HUDEP-2 (cell line): ENCODE measurements around the gene LKAAEAR1.
"Not testable (repeated sequence)": the region's sequence is repeated elsewhere in the genome, so short reads cannot be mapped to it uniquely, and the experiment has no call there.

Experiments
- DNase-seq, 76 experiments: peaks; one replicate each; lab custom pipeline; 2025; ENCODE audit not compliant: unreplicated experiment in 76 of 76; lab: John Stamatoyannopoulos, UW

Gene LKAAEAR1, protein sequence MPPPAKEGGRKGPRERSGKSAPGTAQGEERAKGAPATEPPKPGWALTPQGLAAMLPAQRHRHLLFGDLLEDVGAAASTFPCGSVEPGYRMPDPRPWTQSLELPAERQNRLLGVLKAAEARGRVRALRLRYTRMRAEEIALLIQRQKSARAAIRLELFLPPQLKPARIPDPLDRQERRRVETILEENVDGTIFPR

DNA sequence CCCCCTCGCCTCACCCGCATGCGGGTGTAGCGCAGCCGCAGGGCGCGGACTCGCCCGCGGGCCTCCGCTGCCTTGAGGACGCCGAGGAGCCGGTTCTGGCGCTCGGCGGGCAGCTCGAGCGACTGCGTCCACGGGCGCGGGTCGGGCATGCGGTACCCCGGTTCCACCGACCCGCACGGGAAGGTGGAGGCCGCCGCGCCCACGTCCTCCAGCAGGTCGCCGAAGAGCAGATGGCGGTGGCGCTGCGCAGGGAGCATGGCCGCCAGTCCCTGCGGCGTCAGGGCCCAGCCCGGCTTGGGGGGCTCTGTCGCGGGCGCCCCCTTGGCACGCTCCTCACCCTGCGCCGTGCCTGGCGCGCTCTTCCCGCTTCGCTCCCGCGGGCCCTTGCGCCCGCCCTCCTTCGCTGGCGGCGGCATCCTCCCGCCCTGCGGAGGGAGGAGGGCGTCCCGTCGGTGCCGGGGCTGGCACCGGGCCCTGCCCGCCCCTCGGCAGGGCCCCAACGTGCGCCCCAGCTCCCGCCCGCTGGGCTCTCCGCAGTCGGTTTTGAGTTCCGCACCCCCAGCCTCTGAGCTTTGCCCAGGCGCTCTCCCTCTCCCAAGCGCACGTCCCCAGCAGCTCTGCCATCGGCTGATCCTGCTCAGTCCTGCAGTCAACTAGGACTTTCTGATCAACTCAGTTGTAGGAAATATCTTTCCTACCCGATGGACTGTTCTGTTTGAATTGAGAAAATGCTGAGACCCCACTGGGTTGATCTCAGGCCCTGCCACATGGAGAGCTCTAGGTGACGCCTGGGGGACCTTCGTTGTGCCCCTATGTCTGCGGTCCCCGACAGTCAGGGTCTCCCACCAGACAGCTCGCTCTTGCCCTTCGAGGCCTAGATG is at the start of gene LKAAEAR1:
LKAAEAR1 (minus strand) TSS at position 595 of the 881 bp plus-strand sequence; CDS start at position 416, 179 bp downstream.
- no peak for DNase-seq

DNA sequence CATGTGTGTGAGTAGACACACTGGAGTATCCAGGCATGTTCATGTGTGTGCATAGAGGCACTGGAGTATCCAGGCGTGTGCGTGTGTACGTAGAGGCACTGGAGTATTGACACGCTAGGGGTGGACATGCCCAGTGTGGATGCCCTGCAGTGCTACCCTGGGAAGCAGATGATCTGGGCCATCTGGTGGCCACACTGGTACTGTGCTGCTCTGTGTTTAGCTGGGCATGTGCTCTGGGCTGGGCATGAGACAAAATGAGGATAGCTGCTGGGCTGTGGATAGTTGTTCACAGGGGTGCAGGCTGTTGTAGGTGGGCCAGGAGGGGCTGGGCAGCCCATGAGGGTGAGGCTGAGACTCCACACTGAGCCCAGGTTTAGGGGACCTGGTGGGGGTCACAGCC is 47.2 kb upstream of the LKAAEAR1 start:
- DNase-seq = peak in 39 of 76 experiments; percentile 3 to 54 (median 21)

DNA sequence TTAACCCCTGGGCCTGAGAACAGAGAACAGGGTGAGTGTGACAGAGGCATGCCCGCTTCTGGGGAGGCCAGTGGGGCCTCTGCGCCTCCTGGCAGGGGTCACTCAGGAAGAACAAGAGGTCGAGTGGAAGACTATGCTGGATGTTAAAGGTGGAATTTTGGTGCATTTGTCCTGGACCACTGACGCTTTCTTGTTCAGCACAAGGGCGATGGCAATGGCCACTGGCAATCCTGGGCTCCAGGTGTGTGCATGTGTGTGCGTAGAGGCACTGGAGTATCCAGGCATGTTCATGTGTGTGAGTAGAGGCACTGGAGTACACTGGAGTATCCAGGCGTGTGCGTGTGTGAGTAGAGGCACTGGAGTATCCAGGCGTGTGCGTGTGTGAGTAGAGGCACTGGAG is 46.7 kb upstream of the LKAAEAR1 start:
- DNase-seq = no peak

DNA sequence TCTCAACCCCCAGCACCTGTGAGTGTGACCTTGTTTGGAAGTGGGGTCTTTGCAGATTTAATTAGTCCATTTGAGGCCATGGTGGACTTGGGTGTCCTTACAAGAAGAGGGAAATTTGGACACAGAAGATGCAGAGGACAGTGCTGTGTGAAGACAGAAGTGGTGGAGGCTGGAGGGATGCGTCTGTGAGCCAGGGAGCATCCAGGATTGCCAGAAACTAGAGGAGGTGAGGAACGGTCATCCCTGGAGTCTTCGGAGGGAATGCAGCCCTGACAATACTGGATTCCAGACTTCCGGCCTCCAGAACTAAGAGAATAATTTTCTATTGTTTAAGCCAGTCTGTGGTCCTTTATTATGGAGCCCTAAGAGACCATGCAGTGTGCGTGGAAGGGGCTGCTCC is 46.1 kb upstream of the LKAAEAR1 start:
- no peak for DNase-seq

DNA sequence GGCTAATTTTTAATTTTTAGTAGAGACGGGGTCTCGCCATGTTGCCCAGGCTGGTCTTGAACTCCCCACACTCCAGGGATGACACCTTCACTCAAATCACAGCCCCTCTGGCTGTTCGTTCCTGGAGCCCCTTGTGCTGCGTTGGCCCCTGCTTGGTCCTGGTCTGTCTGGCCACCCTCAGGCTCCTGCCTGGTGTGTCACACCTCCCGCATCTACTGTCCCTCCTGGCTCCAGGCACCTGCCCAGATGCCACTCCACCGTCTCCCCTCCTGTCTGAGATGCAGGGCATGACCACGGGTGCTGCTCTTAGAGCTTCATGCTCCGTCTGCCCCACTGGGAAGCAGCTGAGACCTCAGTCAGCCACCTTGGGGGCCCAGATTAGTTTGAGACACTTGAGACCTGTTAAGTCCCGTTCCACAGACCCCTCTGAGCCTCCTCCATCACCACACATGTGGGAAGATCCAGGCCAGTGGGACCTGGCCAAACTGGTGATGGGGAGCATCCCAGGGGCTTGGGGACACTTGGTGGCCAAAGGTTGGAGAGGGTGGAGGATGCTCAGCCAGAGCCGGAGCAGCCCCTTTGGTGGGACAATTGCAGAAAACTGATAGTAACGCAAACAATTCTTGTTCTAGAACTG is 45.1 kb upstream of the LKAAEAR1 start:
- no peak for DNase-seq

DNA sequence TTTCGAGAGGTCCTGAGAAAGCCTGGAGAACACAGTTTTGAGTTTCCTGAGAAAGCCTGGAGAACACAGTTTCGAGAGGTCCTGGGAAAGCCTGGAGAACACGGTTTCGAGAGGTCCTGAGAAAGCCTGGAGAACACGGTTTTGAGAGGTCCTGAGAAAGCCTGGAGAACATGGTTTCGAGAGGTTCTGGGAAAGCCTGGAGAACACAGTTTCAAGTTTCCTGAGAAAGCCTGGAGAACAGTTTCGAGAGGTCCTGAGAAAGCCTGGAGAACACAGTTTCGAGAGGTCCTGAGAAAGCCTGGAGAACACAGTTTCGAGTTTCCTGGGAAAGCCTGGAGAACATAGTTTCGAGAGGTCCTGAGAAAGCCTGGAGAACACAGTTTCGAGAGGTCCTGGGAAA is 39.3 kb upstream of the LKAAEAR1 start:
- not testable (repeated sequence) for DNase-seq

DNA sequence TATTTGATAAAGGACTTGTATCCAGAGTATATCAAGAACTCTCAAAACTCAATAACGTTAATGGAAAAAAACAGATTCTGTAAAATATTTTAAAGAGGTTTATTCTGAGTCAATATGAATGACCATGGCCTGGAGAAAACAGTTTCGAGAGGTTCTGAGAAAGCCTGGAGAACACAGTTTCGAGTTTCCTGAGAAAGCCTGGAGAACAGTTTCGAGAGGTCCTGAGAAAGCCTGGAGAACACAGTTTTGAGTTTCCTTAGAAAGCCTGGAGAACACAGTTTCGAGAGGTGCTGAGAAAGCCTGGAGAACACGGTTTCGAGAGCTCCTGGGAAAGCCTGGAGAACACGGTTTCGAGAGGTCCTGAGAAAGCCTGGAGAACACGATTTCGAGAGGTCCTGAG is 38.7 kb upstream of the LKAAEAR1 start:
- not testable (repeated sequence) for DNase-seq

DNA sequence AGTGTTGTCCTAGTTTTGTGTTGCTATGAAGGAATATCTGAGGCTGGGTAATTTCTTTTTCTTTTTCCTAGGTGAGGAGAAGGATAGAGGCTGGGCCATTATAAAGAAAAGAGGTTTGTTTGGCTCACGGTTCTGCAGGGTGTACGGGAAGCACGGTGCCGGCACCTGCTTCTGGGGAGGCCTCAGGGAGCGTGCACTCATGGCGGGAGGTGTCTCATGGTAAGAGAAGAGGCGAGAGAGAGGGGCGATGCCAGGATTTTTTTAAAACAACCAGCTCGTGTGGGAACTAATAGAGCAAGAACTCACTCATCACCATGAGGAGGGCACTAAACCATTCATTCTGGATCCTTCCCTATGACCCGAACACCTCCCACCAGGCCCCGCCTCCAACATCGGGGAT is 37.4 kb upstream of the LKAAEAR1 start:
- no peak for DNase-seq

DNA sequence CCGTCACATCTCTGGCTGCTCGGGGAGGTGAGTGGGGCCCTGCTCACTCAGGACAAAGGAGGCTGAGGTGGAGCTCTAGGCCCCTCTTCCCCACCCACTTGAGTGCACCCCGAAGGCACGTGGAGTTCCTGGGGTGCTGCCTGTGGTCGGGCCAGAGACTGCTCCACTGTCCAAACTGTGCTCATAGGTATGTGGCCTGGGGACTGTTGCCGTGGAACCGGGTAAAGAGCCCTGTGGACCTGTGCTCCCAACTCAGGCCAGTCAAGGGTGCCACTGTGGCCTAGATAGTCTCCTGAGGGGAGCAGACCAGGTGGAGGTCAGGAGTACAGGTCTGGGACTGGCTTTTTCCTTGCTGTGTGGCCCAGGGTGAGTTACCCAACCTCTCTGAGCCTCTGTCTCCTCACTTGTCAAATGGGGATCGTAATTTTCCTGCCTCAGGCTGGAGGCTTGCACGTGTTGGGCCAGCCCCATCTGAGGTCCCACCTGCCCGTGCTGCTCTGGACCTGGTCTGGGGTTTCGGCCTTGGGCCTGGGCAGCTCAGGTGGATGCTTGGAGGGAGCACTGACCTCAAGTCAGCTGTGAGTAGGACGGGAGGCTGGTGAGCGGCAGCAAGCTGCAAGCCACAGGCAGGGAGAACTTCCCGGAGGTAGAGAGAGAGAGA is 35.6 kb upstream of the LKAAEAR1 start:
- DNase-seq = no peak

DNA sequence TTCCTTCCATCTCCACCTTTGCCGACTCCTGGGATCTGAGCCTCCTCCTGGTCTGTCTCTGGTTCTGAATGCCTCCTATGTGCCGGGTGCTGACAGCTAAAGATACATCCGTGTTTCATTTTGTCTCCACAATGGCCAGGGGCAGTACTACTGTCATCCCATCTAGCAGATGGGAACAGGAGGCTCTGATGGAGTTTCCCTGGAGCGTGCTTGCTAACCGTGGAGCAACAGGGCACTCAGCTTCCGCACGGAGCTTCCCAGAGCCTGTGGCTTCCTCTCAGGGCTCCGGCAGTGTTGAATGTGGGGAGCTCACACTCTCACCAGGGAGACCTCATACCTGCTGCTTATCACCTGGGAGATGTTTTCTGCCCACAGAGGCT is 35.1 kb upstream of the LKAAEAR1 start:
- DNase-seq = no peak

DNA sequence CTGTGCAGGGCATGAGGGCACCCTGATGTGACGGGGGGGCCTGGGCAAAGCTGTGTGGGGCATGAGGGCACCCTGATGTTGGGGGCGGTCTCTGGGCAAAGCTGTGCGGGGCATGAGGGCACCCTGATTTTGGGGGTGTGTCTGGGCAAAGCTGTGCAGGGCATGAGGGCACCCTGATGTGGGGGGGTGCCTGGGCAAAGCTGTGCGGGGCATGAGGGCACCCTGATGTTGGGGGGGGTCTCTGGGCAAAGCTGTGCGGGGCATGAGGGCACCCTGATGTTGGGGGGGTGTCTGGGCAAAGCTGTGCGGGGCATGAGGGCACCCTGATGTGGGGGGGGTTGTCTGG is 33.2 kb upstream of the LKAAEAR1 start:
- DNase-seq = not testable (repeated sequence)

DNA sequence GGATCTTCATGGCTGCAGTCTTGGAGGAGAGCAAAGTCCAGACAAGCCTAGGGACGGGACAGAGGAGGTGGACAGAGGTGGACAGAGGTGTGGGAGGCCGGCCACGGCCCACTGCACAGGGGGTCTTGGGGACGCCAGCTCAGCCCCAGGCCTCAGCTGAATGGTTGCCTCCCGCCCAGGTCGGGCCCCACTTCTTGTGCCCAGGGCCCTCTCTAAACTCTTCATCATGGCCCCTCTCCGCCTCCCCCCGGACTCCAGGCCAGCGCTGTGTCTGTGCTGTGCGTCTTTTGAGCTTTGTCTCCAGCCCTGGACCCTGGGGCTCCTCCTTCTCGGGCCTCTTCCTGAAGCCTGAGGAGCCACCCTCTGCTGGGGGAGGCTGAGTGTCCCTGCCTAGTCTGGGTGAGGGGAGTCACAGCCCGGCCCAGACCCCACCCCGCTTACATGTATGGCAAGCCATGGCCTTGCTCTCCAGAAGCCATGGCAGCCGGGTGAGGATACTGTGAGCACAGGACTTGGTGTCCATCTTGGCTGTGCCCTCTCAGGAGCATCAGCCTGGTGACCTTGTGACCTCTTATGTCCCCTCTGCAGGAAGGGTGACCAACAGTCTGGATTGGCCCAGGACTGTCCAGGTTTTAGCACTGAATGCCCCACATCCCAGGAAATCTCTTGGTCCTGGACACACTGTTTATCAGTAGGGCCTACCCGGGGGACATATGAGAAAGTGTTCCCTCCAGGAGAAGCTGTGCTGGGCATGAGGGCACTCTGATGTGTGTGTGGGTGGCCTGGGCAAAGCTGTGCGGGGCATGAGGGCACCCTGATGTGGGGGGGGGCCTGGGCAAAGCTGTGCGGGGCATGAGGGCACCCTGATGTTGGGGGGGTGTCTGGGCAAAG is 32.6 kb upstream of the LKAAEAR1 start:
- no peak for DNase-seq

DNA sequence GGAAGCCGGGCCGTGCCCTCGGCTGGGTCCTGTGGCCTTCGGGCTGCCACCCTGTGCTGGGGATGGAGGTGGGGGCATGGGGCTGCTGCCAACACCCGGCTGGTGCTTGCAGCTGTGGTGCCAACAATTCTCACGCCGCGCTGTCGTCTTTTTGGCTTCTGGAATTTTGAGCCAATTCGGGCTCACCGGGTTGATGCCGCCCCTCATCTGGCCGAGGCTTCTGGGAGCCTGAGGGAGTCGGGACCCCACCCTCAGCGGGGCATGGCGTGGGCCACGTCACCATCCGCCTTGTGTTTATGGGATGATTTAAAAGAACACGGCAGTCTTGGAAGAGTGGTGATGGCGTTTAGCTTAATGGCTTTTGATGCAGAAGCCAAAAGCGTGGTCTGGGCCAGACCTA is 31.8 kb upstream of the LKAAEAR1 start:
- DNase-seq = no peak

DNA sequence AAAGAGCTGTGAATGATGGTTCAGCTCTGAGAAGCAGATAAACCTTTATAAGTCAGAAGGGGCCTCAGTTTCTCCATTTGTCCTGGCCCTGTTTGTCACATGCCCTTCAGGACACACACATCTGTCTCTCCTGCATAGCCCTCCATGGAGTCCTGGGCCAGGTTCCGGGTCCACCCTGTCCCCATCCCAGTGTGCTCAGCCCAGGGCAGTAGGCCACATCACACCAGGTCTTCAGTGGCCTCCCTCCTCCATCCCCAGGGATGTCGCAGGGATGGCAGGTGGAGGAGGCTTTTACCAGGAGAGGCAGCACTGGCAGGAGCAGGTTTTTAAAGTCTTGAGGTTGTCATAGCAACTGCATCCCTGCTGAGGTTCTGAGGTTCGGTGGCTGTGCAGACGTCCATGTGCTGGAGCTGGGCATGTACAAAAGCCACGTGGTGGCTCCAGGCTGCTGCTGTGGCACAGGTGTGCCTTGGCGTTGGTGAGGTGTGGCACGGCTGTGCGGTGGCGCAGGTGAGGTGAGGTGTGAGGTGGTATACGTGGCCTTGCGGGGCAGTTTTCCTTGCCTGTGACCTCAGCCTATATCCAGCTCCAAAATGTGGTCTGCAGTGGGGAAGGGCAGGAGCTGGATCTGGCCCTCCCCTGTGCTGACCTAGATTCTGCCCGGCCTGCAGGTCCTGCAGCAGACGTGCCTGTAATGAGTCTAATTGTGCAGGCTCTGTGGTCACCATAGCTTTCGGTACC is 31.1 kb upstream of the LKAAEAR1 start:
- DNase-seq = no peak

DNA sequence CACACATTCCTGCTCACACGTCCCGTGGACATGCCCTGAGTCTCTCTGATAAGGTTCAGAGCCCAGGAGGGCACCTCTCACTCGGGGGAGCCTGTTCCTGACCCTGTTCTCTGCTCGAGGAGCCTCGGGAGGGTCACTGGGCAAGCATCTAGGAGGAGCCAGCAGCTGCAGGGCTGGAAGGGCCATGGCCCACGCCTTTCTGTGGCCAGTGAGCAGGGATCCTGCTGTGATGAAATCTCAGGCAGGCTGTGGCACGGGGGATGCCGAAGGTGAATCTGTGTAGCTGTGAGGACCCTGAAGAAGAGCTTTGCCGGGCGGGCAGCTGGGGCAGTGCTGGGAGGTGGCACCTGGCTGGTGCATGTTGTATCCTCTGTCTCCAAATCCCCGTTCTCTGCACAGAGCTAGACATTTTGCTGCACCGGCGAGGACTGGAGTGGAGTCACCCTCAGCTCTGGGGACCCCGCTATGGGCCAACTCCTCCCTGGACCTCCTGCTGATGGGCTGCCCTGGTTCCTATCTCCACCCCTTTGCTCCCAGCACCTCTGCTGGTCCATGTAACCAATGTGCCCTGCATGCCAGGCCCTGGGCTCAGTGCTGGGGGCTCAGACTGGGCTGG is 30.3 kb upstream of the LKAAEAR1 start:
- no peak for DNase-seq

DNA sequence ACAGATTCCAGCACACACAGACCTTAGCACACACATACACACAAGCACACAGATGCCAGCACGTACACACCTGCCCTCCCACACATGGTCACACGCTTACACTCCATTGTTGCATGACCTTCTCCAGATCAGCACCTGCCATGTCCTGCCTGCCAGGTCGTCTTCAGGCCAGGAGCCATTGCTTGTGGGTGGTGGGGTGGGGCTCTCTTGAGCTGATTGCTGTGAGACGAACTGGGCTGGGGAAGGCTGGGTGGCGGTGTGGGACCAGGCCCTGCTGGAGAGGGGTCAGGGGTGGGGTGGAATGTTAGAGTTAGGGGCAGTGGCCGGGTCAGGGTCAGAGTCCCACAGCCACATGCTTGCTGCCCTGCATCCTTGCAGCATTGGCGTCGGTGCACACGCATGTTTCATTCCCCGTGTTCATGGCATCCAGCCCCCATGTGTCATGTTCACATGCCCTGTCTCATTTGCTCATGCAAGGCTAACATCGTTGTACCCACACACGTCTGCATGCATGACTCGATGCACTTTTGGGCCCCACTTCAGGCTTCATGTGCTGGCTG is 29.7 kb upstream of the LKAAEAR1 start:
- DNase-seq = no peak

DNA sequence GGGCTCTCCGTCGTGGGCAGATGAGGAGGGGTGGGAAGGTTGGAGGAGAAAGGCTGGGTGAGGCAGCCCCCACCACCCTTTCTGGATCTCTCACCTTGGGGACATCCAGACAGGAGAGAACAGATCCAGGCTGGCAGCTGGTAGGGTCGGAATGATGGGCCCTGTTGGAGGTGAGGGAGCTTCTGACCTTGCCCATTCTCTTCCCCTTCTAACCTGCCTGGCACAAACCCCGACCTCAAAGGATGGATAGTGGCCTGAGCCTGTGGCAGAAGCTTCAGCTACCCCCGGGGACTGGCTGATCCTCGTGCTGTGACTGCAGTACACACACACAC is 29.2 kb upstream of the LKAAEAR1 start:
- DNase-seq = no peak

DNA sequence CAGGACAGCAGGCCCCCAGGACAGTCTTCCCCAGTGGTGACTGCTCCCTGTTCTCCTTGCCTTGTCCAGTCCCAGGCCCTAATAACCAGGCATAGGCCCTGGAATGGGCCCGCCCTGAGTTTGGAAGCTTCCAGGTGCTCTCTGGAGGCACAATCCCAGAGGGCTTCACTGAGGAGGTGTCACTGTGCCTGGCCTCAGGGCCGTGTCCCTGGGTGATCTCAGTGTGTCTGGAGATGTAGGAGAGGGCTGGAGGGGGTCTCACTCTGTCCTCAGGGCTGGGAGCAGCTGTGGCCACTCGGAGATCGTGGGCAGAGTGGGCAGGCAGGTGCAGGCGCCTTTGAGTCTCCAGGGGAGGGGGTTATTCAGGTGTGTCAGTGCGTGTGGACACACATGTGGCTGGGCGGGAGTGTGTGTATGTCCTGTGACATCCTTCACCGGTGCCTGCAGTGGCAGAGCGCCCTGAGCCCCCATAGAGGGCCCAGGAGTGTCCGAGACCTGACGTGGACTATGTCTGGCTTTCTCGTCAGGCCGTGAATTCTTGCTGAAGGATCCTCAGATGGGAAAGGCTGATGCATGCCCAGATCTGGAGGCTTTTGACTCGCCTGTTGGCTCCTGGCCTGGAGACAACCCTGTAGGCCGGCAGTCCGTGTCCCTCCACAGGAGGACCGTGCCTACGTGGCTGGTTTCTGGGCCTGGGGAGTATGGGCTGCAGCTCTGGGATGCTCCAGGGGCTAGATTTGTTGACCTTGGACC is 28.7 kb upstream of the LKAAEAR1 start:
- DNase-seq = no peak
